Measurements from ENCODE around the gene OXSR1. TPM values are rescaled to one million over a fixed set of nuclear protein-coding genes. Genes with fewer than 3 reads are reported as not detected.

The OXSR1 gene
- total RNA-seq, 6 experiments from 2014 or later: 12.0 to 20.3 (median 15.2) TPM

DNA sequence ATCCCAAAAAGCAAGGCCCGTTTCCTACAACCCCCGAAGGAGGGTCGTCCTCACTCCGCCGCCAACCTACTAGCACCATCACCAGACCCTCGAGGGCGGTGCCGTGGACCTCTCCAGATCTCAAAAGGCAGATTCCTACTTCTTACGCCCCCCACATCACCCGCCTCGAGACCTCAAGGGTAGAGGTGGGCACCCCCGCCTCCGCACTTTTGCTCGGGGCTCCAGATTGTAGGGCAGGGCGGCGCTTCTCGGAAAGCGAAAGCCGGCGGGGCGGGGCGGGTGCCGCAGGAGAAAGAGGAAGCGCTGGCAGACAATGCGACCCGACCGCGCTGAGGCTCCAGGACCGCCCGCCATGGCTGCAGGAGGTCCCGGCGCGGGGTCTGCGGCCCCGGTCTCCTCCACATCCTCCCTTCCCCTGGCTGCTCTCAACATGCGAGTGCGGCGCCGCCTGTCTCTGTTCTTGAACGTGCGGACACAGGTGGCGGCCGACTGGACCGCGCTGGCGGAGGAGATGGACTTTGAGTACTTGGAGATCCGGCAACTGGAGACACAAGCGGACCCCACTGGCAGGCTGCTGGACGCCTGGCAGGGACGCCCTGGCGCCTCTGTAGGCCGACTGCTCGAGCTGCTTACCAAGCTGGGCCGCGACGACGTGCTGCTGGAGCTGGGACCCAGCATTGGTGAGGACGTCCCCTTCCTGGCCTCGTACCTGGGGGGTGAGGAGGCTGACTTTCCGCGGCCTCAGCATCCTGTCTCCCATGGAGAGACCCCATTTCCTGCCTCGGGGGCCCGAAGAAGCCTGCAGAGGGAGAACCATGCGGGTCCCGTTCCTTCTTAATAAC is 26.8 kb upstream of the OXSR1 start, which contains the start of gene MYD88:
MYD88 (plus strand) TSS at position 313 of the 842 bp plus-strand sequence; CDS start at position 353, 40 bp downstream.
- ATAC-seq (peak; percentile 34 to 55 (median 44)), DNase-seq (peak; percentile 84 to 91 (median 90))
- Histone ChIP-seq H3K36me3 (peaks cover 0 to 29% (median 9%) of the 10 kb centered on the region in 4 donors), H3K4me3 (peak within 1 kb of the TSS; percentile 73 to 99 (median 98)), H3K9me3 (no peaks in the 10 kb centered on the region), H3K27ac (peak within 1 kb of the TSS; percentile 81 to 92 (median 89)), H3K4me1 (peaks cover 0 to 40% (median 13%) of the 10 kb centered on the region in 4 donors), H3K27me3 (no peaks in the 10 kb centered on the region)
- 0% methylated on average over 28 of the region's 65 CpGs for WGBS (ENCODE audit: insufficient coverage, low coverage, low lambda C conversion rate, missing lambda C conversion rate)
- peak; percentile 83 for TF ChIP-seq POLR2A (IDR thresholded peaks at IDR 0.05)
- TF ChIP-seq, protein P1, sequence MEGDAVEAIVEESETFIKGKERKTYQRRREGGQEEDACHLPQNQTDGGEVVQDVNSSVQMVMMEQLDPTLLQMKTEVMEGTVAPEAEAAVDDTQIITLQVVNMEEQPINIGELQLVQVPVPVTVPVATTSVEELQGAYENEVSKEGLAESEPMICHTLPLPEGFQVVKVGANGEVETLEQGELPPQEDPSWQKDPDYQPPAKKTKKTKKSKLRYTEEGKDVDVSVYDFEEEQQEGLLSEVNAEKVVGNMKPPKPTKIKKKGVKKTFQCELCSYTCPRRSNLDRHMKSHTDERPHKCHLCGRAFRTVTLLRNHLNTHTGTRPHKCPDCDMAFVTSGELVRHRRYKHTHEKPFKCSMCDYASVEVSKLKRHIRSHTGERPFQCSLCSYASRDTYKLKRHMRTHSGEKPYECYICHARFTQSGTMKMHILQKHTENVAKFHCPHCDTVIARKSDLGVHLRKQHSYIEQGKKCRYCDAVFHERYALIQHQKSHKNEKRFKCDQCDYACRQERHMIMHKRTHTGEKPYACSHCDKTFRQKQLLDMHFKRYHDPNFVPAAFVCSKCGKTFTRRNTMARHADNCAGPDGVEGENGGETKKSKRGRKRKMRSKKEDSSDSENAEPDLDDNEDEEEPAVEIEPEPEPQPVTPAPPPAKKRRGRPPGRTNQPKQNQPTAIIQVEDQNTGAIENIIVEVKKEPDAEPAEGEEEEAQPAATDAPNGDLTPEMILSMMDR (IDR thresholded peaks at IDR 0.05): no peak
- intact Hi-C loops (cut with DNase I): no loop called here

DNA sequence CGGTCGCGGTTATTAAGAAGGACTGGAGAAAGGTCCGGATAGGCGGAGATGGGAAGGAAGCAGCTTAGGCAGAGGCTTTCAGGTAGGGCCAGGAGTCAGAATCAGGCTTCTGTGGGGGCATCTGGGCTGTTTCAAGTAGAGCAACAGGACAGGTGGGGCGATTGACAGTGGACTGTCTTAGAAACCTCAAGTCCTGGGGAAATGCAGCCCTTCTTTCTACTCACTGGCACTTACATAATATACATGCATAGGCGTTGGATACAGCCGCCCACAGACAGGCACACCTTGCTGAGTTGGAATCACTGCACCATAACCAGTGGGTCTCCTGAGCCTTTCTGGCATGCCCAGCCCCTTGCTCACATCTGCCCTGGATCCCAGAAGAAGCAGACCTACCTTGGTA is 26.1 kb upstream of the OXSR1 start:
- Histone ChIP-seq H3K36me3 (peaks cover 0 to 25% (median 7%) of the 10 kb centered on the region in 4 donors), H3K27me3 (no peaks in the 10 kb centered on the region), H3K4me1 (peaks cover 0 to 35% (median 8%) of the 10 kb centered on the region in 4 donors), H3K4me3 (peak overlapping the region; percentile 73 to 99 (median 98)), H3K9me3 (no peaks in the 10 kb centered on the region), H3K27ac (peak overlapping the region; percentile 81 to 92 (median 89))
- ATAC-seq (no peak), DNase-seq (peak in 2 of 3 donors; percentile 12 to 47)
- 0% methylated on average over 3 of the region's 8 CpGs for WGBS (ENCODE audit: insufficient coverage, low coverage, low lambda C conversion rate, missing lambda C conversion rate)
- intact Hi-C loops (cut with DNase I): no loop called here
- TF ChIP-seq POLR2A (IDR thresholded peaks at IDR 0.05): no peak
- TF ChIP-seq, protein P1 (IDR thresholded peaks at IDR 0.05): no peak

DNA sequence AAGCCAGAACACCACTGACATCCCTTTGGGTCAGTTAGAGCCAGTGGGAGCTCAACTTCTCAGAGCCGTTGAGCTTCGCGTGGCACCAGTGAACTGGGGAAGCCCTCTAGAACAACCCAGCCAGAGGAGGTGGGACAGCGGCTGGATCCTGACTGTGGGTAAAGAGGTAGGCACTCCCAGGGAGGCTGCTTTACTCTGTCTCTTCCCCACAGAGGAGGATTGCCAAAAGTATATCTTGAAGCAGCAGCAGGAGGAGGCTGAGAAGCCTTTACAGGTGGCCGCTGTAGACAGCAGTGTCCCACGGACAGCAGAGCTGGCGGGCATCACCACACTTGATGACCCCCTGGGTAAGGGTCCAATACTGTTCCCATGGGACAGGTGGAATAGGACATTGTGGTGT is 25.7 kb upstream of the OXSR1 start:
- intact Hi-C loops (cut with DNase I): no loop called here
- ATAC-seq (no peak), DNase-seq (peak; percentile 15 to 50 (median 48))
- H3K9me3 ChIP-seq: no peaks in the 10 kb centered on the region
- H3K27me3 ChIP-seq: no peaks in the 10 kb centered on the region
- WGBS (ENCODE audit: insufficient coverage, low coverage, low lambda C conversion rate, missing lambda C conversion rate): no CpG with 5 or more reads among the region's 7 CpGs
- H3K27ac ChIP-seq: peak overlapping the region in 1 of 3 donors; percentile 89
- peak overlapping the region; percentile 73 to 99 (median 98) for H3K4me3 ChIP-seq
- TF ChIP-seq, protein P1 (IDR thresholded peaks at IDR 0.05): no peak
- TF ChIP-seq POLR2A (IDR thresholded peaks at IDR 0.05): no peak
- H3K36me3 ChIP-seq: peaks cover 0 to 21% (median 5%) of the 10 kb centered on the region in 4 donors
- peaks cover 0 to 30% (median 5%) of the 10 kb centered on the region in 4 donors for H3K4me1 ChIP-seq

DNA sequence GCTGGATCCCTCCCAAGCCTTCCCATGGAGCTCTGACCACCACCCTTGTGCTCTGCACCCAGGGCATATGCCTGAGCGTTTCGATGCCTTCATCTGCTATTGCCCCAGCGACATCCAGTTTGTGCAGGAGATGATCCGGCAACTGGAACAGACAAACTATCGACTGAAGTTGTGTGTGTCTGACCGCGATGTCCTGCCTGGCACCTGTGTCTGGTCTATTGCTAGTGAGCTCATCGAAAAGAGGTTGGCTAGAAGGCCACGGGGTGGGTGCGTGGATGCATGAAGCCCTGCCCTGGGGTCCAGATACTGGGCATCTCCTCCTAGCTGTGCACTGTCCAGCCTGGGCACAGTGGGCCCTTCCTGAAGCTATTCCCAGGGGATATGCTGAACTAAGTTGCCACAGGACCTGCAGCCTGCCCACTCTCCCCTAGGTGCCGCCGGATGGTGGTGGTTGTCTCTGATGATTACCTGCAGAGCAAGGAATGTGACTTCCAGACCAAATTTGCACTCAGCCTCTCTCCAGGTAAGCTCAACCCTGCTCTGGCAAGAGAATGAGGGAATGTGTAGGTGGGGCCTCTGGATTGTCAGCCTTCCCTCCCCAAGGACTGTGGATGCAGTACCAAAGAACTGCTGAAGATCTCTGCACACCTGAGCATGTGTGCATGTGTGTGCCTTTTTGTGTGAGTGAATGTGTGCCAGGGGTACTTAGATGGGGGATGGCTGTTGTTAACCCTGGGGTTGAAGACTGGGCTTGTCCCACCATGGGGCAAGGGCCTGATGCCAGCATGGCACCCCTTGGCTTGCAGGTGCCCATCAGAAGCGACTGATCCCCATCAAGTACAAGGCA is 24.8 kb upstream of the OXSR1 start:
- ATAC-seq (no peak), DNase-seq (peak in 2 of 3 donors; percentile 14 to 50)
- no peak for TF ChIP-seq POLR2A (IDR thresholded peaks at IDR 0.05)
- TF ChIP-seq, protein P1 (IDR thresholded peaks at IDR 0.05): no peak
- Histone ChIP-seq H3K4me1 (peaks cover 0 to 21% (median 4%) of the 10 kb centered on the region in 4 donors), H3K27ac (no peak overlapping the region), H3K9me3 (no peaks in the 10 kb centered on the region), H3K36me3 (peaks cover 0 to 20% (median 5%) of the 10 kb centered on the region in 4 donors), H3K27me3 (no peaks in the 10 kb centered on the region), H3K4me3 (no peak overlapping the region)
- intact Hi-C loops (cut with DNase I): no loop called here
- 92% methylated on average over 4 of the region's 13 CpGs for WGBS (ENCODE audit: insufficient coverage, low coverage, low lambda C conversion rate, missing lambda C conversion rate)
